ENCODE data around the gene CCDC154. TPM values are rescaled to one million over a fixed set of nuclear protein-coding genes. Genes with fewer than 3 reads are reported as not detected.

Gene CCDC154
- total and polyA plus RNA-seq, 2 experiments from 2014 or later = 0.31 TPM; not detected in 1

GRCh38 chr16:1431497-1432270 is 12.7 kb downstream of the CCDC154 start:
- H3K36me3 Mint-ChIP-seq (ENCODE audit: low read depth) = no peaks in the 10 kb centered on the region
- no peak overlapping the region for H3K27ac Mint-ChIP-seq
- Histone ChIP-seq H2AFZ (no peak overlapping the region), H3K36me3 (ENCODE audit: insufficient read depth) (no peaks in the 10 kb centered on the region), H3K4me2 (no peak overlapping the region), H3K27me3 (ENCODE audit: insufficient read depth) (no peaks in the 10 kb centered on the region), H3F3A (replicated peaks; ENCODE audit: low read depth) (no peaks in the 10 kb centered on the region), H3K9me2 (ENCODE audit: insufficient read depth) (no peaks in the 10 kb centered on the region), H3K79me2 (replicated peaks; ENCODE audit: insufficient read depth) (no peaks in the 10 kb centered on the region), H4K20me1 (replicated peaks; ENCODE audit: insufficient read depth) (no peaks in the 10 kb centered on the region), H3K4me3 (no peak overlapping the region), H3K27ac (ENCODE audit: low read depth) (no peak overlapping the region), H3K4me1 (ENCODE audit: insufficient read depth) (no peaks in the 10 kb centered on the region)
- peaks cover 11% of the 10 kb centered on the region for H3K27me3 Mint-ChIP-seq (ENCODE audit: insufficient read depth, low read depth, poor library complexity)
- no peaks in the 10 kb centered on the region; the same call in 2 of the 3 replicates for H3K9me3 Mint-ChIP-seq
- DNase-seq (ENCODE audit: low spot score) (no peak), ATAC-seq (no peak)
- TF ChIP-seq STAT1 (IDR thresholded peaks at IDR 0.05; ENCODE audit: unreplicated experiment) (no peak), ZNF114 (CRISPR knock-in tag; IDR thresholded peaks at IDR 0.05) (no peak), ZNF331 (CRISPR knock-in tag; IDR thresholded peaks at IDR 0.05; ENCODE audit: low read depth) (no peak), REST (IDR thresholded peaks at IDR 0.05; ENCODE audit: unreplicated experiment) (no peak)
- no peaks in the 10 kb centered on the region for H3K4me1 Mint-ChIP-seq
- H3K4me3 Mint-ChIP-seq = no peak overlapping the region

GRCh38 chr16:1430759-1431496 is 13.4 kb downstream of the CCDC154 start, which contains the start of gene PERCC1:
PERCC1 (plus strand) TSS chr16:1431078; CDS start chr16:1432594, 1,516 bp downstream.
- Histone ChIP-seq H3K79me2 (replicated peaks; ENCODE audit: insufficient read depth) (no peaks in the 10 kb centered on the region), H3K4me3 (no peak within 1 kb of the TSS), H3K4me1 (ENCODE audit: insufficient read depth) (no peaks in the 10 kb centered on the region), H2AFZ (no peak within 1 kb of the TSS), H3K27ac (ENCODE audit: low read depth) (no peak within 1 kb of the TSS), H3K27me3 (ENCODE audit: insufficient read depth) (no peaks in the 10 kb centered on the region), H4K20me1 (replicated peaks; ENCODE audit: insufficient read depth) (no peaks in the 10 kb centered on the region), H3K36me3 (ENCODE audit: insufficient read depth) (no peaks in the 10 kb centered on the region), H3K4me2 (no peak within 1 kb of the TSS), H3K9me2 (ENCODE audit: insufficient read depth) (no peaks in the 10 kb centered on the region), H3F3A (replicated peaks; ENCODE audit: low read depth) (no peaks in the 10 kb centered on the region)
- H3K27me3 Mint-ChIP-seq (ENCODE audit: insufficient read depth, low read depth, poor library complexity) = peaks cover 11% of the 10 kb centered on the region
- no peaks in the 10 kb centered on the region for H3K4me1 Mint-ChIP-seq
- TF ChIP-seq ETS1 (IDR thresholded peaks at IDR 0.05) = no peak
- TF ChIP-seq ZNF114 (CRISPR knock-in tag; IDR thresholded peaks at IDR 0.05) = no peak
- no peak within 1 kb of the TSS; the same call in 1 of the 2 replicates for H3K27ac Mint-ChIP-seq
- DNase-seq (ENCODE audit: low spot score) (no peak), ATAC-seq (no peak)
- no peak within 1 kb of the TSS for H3K4me3 Mint-ChIP-seq
- no peaks in the 10 kb centered on the region; the same call in 2 of the 3 replicates for H3K9me3 Mint-ChIP-seq
- no peaks in the 10 kb centered on the region for H3K36me3 Mint-ChIP-seq (ENCODE audit: low read depth)

Measured in GM23338 (cell line).